Nephron progenitor cell (in vitro differentiated cells): Measurements from ENCODE around the gene FGD4.

Source experiments
- DNase-seq: peaks from one replicate; pipeline ENCODE4 v3.0.0; 2021
- H3K27ac Mint-ChIP-seq: 2 replicates; pipeline ENCODE4 v1.8.0; 2021; ENCODE audit warnings: mild to moderate bottlenecking, moderate library complexity, mixed read lengths
- H3K27me3 Mint-ChIP-seq: 2 replicates; pipeline ENCODE4 v1.8.0; 2021; ENCODE audit warnings: mild to moderate bottlenecking, low read depth, mixed read lengths; ENCODE audit not compliant: poor library complexity
- H3K36me3 Mint-ChIP-seq: 2 replicates; pipeline ENCODE4 v1.8.0; 2021; ENCODE audit warnings: low read depth, mixed read lengths
- H3K4me1 Mint-ChIP-seq: 2 replicates; pipeline ENCODE4 v1.8.0; 2021; ENCODE audit warnings: mixed read lengths
- H3K4me3 Mint-ChIP-seq: 2 replicates; pipeline ENCODE4 v1.8.0; 2021; ENCODE audit warnings: mild to moderate bottlenecking, moderate library complexity, mixed read lengths
- H3K9me3 Mint-ChIP-seq: 2 replicates; pipeline ENCODE4 v1.8.0; 2021; ENCODE audit warnings: mild to moderate bottlenecking, moderate library complexity, mixed read lengths
- CTCF ChIP-seq: fragments of 200-600 bp; sonication (generic); IDR thresholded peaks from 2 replicates; pipeline ENCODE4 v1.5.0; 2021; ENCODE audit warnings: antibody characterized with exemption

FGD4 gene

GRCh38 chr12:32471591-32472001, 72.2 kb downstream of the FGD4 start:
- no peak for DNase-seq
- Mint-ChIP-seq H3K9me3 (no peaks in the 10 kb centered on the region), H3K27ac (no peak overlapping the region), H3K27me3 (peaks cover 4% of the 10 kb centered on the region), H3K4me3 (no peak overlapping the region), H3K4me1 (no peaks in the 10 kb centered on the region), H3K36me3 (peaks cover 5% of the 10 kb centered on the region)
- TF ChIP-seq CTCF: no peak

GRCh38 chr12:32475724-32476123, 76.4 kb downstream of the FGD4 start:
- Mint-ChIP-seq H3K36me3 (peaks cover 5% of the 10 kb centered on the region), H3K4me1 (peaks cover 17% of the 10 kb centered on the region), H3K4me3 (no peak overlapping the region), H3K27ac (no peak overlapping the region), H3K27me3 (peaks cover 4% of the 10 kb centered on the region), H3K9me3 (no peaks in the 10 kb centered on the region)
- no peak for DNase-seq
- no peak for TF ChIP-seq CTCF

- Mint-ChIP-seq H3K9me3 (no peaks in the 10 kb centered on the region), H3K4me3 (no peak overlapping the region), H3K27ac (no peak overlapping the region), H3K36me3 (peaks cover 5% of the 10 kb centered on the region), H3K27me3 (peaks cover 4% of the 10 kb centered on the region), H3K4me1 (peaks cover 17% of the 10 kb centered on the region)
- TF ChIP-seq CTCF: no peak
- DNase-seq: no peak
These were observed 77.1 kb downstream of the FGD4 start for GRCh38 chr12:32476446-32476845.

- no peaks in the 10 kb centered on the region for H3K9me3 Mint-ChIP-seq
- H3K27ac Mint-ChIP-seq: peak overlapping the region; percentile 8
- peaks cover 5% of the 10 kb centered on the region for H3K36me3 Mint-ChIP-seq
- DNase-seq: no peak
- H3K4me1 Mint-ChIP-seq: peaks cover 17% of the 10 kb centered on the region
- no peak overlapping the region for H3K4me3 Mint-ChIP-seq
- no peak for TF ChIP-seq CTCF
- H3K27me3 Mint-ChIP-seq: peaks cover 4% of the 10 kb centered on the region
These were observed 78.4 kb downstream of the FGD4 start for GRCh38 chr12:32477714-32478113.

GRCh38 chr12:32478166-32478565, 78.8 kb downstream of the FGD4 start:
- no peak for TF ChIP-seq CTCF
- Mint-ChIP-seq H3K27ac (no peak overlapping the region), H3K4me3 (no peak overlapping the region), H3K36me3 (peaks cover 5% of the 10 kb centered on the region), H3K4me1 (peaks cover 17% of the 10 kb centered on the region), H3K27me3 (peaks cover 4% of the 10 kb centered on the region), H3K9me3 (no peaks in the 10 kb centered on the region)
- no peak for DNase-seq

- H3K9me3 Mint-ChIP-seq: no peaks in the 10 kb centered on the region
- TF ChIP-seq CTCF: no peak
- peaks cover 17% of the 10 kb centered on the region for H3K4me1 Mint-ChIP-seq
- peak overlapping the region; percentile 16 for H3K27ac Mint-ChIP-seq
- no peaks in the 10 kb centered on the region for H3K36me3 Mint-ChIP-seq
- H3K4me3 Mint-ChIP-seq: no peak overlapping the region
- no peak for DNase-seq
- no peaks in the 10 kb centered on the region for H3K27me3 Mint-ChIP-seq
These were observed 79.7 kb downstream of the FGD4 start for GRCh38 chr12:32478858-32479725.
